HCT116 (cell line): ENCODE data around the gene HOXB2. TPM values are rescaled to one million over a fixed set of nuclear protein-coding genes. Genes with fewer than 3 reads are reported as not detected.
A peak's percentile ranks its signal among the peaks of the same experiment; 100 is the strongest.

Experiments
- ATAC-seq: fragments of 200-7000 bp; cut with Tn5 transposase; 2 replicates; pipeline ENCODE4 v1.9.1; 2020; ENCODE audit warnings: mild to moderate bottlenecking, moderate library complexity
- BruUV-seq: library from RNA; stranded (reverse); fragments of 400-500 nt; replicated peaks from 2 replicates; lab custom pipeline; 2021; lab: Mats Ljungman, UMichigan
- CTCF ChIA-PET: fragments of 300-600 bp; sonication (Branson Sonifier 250); formaldehyde crosslinking; loops from one replicate; lab custom pipeline; 2021; ENCODE audit warnings: antibody characterized with exemption; lab: Charles Lee
- POLR2A ChIA-PET: fragments of 300-600, 350-600 bp; sonication (Branson Sonifier 250); formaldehyde crosslinking; loops from one replicate; lab custom pipeline; 2021; ENCODE audit warnings: antibody characterized with exemption; lab: Charles Lee
- RAD21 ChIA-PET, 2 experiments: fragments of 300-600 bp; sonication (Branson Sonifier 250); formaldehyde crosslinking; loops; one replicate each; lab custom pipeline; 2023; ENCODE audit warnings: low total read pairs in 2 of 2; ENCODE audit not compliant: uncharacterized antibody in 2 of 2, unreplicated experiment in 2 of 2, low non-redundant PET in 1 of 2; lab: Charles Lee
- DNase-seq: peaks from one replicate; pipeline ENCODE4 v3.0.0-alpha.2; 2010; ENCODE audit warnings: low read depth, low spot score
- H2AFZ ChIP-seq: fragments of 200-600 bp; shearing (Covaris generic), sonication (generic); 2 replicates; pipeline ENCODE4 v1.6.1; 2017; ENCODE audit warnings: low read depth, mixed run types, mixed read lengths, antibody characterized with exemption, low read length; ENCODE audit not compliant: poor library complexity, severe bottlenecking
- H3K27ac ChIP-seq: 2 replicates; pipeline ENCODE4 v1.5.1; 2012; ENCODE audit warnings: low read depth, low read length
- H3K27me3 ChIP-seq: fragments of 200-600 bp; sonication (generic); 2 replicates; pipeline ENCODE4 v1.6.1; 2016; ENCODE audit warnings: mixed run types, low read length, mixed read lengths; ENCODE audit not compliant: insufficient read depth
- H3K36me3 ChIP-seq, 2 experiments: fragments of 200-500 bp in 1 of 2; fragments of 200-600 bp in 1 of 2; sonication (Bioruptor generic) in 1 of 2; sonication (generic) in 1 of 2; 2 replicates each; pipeline versions ENCODE4 v1.5.1 to v1.6.1; 2014 to 2016; ENCODE audit warnings: low read length in 2 of 2, inconsistent platforms in 1 of 2, mixed read lengths in 1 of 2, mixed run types in 1 of 2; ENCODE audit not compliant: insufficient read depth in 2 of 2, control insufficient read depth in 1 of 2
- H3K4me1 ChIP-seq, 2 experiments: fragments of 200-600 bp in 1 of 2; sonication (generic) in 1 of 2; 2 replicates each; pipeline versions ENCODE4 v1.5.1 to v1.6.1; 2012 to 2017; ENCODE audit warnings: low read length in 2 of 2, inconsistent platforms in 1 of 2, mild to moderate bottlenecking in 1 of 2, mixed read lengths in 1 of 2, mixed run types in 1 of 2, moderate library complexity in 1 of 2; ENCODE audit not compliant: insufficient read depth in 2 of 2, control insufficient read depth in 1 of 2
- H3K4me2 ChIP-seq: fragments of 200-600 bp; sonication (generic); 2 replicates; pipeline ENCODE4 v1.6.1; 2017; ENCODE audit warnings: mixed run types, low read length, mixed read lengths
- H3K4me3 ChIP-seq, 2 experiments: fragments of 200-600 bp in 1 of 2; sonication (generic) in 1 of 2; replicated peaks in 1 of 2; 2 replicates each; pipeline ENCODE4 v1.5.1; 2011 to 2016; ENCODE audit warnings: low read length in 2 of 2, control low read depth in 1 of 2, low read depth in 1 of 2, mild to moderate bottlenecking in 1 of 2, mixed read lengths in 1 of 2, mixed run types in 1 of 2
- H3K79me2 ChIP-seq: fragments of 200-600 bp; sonication (generic); 2 replicates; pipeline ENCODE4 v1.6.1; 2017; ENCODE audit warnings: mild to moderate bottlenecking, mixed run types, low read length, moderate library complexity, mixed read lengths; ENCODE audit not compliant: insufficient read depth
- H3K9ac ChIP-seq: fragments of 200-600 bp; sonication (generic); 2 replicates; pipeline ENCODE4 v1.6.1; 2016; ENCODE audit warnings: low read length, mixed read lengths
- H3K9me2 ChIP-seq: fragments of 200-600 bp; sonication (generic), shearing (Covaris generic); 2 replicates; pipeline ENCODE4 v1.6.1; 2017; ENCODE audit warnings: mixed run types, mild to moderate bottlenecking, moderate library complexity; ENCODE audit not compliant: insufficient read depth
- H3K9me3 ChIP-seq, 2 experiments: fragments of 200-500 bp in 1 of 2; fragments of 200-600 bp in 1 of 2; sonication (Bioruptor generic) in 1 of 2; sonication (generic) in 1 of 2; 2 replicates each; pipeline ENCODE4 v1.6.1; 2014 to 2017; ENCODE audit warnings: low read length in 2 of 2, mixed read lengths in 2 of 2, inconsistent platforms in 1 of 2, low read depth in 1 of 2, mild to moderate bottlenecking in 1 of 2, mixed run types in 1 of 2, moderate library complexity in 1 of 2; ENCODE audit not compliant: control insufficient read depth in 1 of 2, insufficient read depth in 1 of 2
- H4K20me1 ChIP-seq: fragments of 200-600 bp; sonication (generic), shearing (Covaris generic); 2 replicates; pipeline ENCODE4 v1.6.1; 2017; ENCODE audit warnings: mixed run types, mild to moderate bottlenecking, moderate library complexity; ENCODE audit not compliant: insufficient read depth
- CEBPB ChIP-seq: IDR thresholded peaks from 2 replicates; pipeline ENCODE4 v1.6.1; 2012; ENCODE audit warnings: low read depth
- ELF1 ChIP-seq: IDR thresholded peaks from 2 replicates; pipeline ENCODE4 v1.6.1; 2012; ENCODE audit warnings: low read depth, borderline replicate concordance
- EZH2 ChIP-seq: fragments of 200-600 bp; sonication (generic); IDR thresholded peaks from 2 replicates; pipeline ENCODE4 v1.6.1; 2017; ENCODE audit warnings: antibody characterized with exemption, mixed run types
- JUND ChIP-seq: IDR thresholded peaks from 2 replicates; pipeline ENCODE4 v1.6.1; 2012
- POLR2A ChIP-seq: IDR thresholded peaks from 2 replicates; pipeline ENCODE4 v1.7.0; 2011; ENCODE audit warnings: borderline replicate concordance; ENCODE audit not compliant: insufficient read depth, insufficient read length; ENCODE audit errors: extremely low read depth
- POLR2AphosphoS5 ChIP-seq: IDR thresholded peaks from 2 replicates; pipeline ENCODE4 v1.6.1; 2011; ENCODE audit warnings: mild to moderate bottlenecking, low read depth, low read length, moderate library complexity
- SRF ChIP-seq: IDR thresholded peaks from 2 replicates; pipeline ENCODE4 v1.6.1; 2012; ENCODE audit warnings: low read depth
- TCF7L2 ChIP-seq: IDR thresholded peaks from 2 replicates; pipeline ENCODE4 v1.7.0; 2011; ENCODE audit warnings: borderline replicate concordance, inconsistent platforms; ENCODE audit not compliant: insufficient read depth, insufficient read length; ENCODE audit errors: extremely low read depth
- YY1 ChIP-seq: IDR thresholded peaks from 2 replicates; pipeline ENCODE4 v1.6.1; 2011; ENCODE audit warnings: low read length, low read depth, moderate library complexity, mild to moderate bottlenecking; ENCODE audit not compliant: insufficient replicate concordance; ENCODE audit errors: extremely low read depth
- ZNF274 ChIP-seq: fragments of 200-500 bp; sonication (Bioruptor generic); IDR thresholded peaks from 2 replicates; pipeline ENCODE4 v1.6.1; 2014; ENCODE audit warnings: mild to moderate bottlenecking, low read depth, low read length, inconsistent platforms
- intact Hi-C: fragments of 100-400 bp; cut with micrococcal nuclease; formaldehyde crosslinking; loops from 2 replicates; pipeline ENCODE4 v1.10.0; 2022
- total RNA-seq: library from RNA; stranded (reverse); gene quantifications from one replicate; pipeline ENCODE4 v1.2.1, GENCODE V29; 2021; ENCODE audit not compliant: unreplicated experiment
- TF ChIP-seq, protein P1 (sequence below): IDR thresholded peaks from 2 replicates; pipeline ENCODE4 v1.6.1; 2012; ENCODE audit warnings: low read depth
- TF ChIP-seq, protein P2 (sequence below): IDR thresholded peaks from 2 replicates; pipeline ENCODE4 v1.6.1; 2011; ENCODE audit warnings: mild to moderate bottlenecking, low read length, moderate library complexity; ENCODE audit not compliant: insufficient replicate concordance; ENCODE audit errors: extremely low read depth

HOXB2 gene
- total RNA-seq, 1 experiment from 2014 or later: 2.0 TPM

DNA sequence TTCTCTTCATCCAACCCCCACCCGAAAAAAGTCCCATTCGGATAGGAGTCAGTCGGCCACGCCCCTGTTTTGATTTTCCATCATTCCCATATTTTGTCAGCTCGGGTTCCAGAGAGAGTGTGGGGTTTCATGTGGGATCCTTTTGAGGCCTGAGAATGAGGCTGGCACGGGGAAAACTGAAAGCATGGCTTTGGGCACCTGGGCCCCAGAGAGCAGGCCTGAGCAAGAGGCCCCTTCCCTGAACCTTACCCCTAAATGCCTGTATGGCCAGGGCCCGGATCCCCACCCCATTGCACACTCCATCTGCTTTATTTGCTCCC, 37.8 kb upstream of the HOXB2 start:
- Histone ChIP-seq H3K27me3 (no peaks in the 10 kb centered on the region), H3K27ac (peak overlapping the region; percentile 91), H3K4me2 (peak overlapping the region; percentile 98), H3K9ac (peak overlapping the region; percentile 63), H3K36me3 (no peaks in the 10 kb centered on the region), H3K4me3 (peak overlapping the region; percentile 57), H2AFZ (no peak overlapping the region), H3K9me2 (no peaks in the 10 kb centered on the region), H3K79me2 (peaks cover 90% of the 10 kb centered on the region), H4K20me1 (no peaks in the 10 kb centered on the region), H3K4me1 (peaks cover 27 to 62% of the 10 kb centered on the region in 2 experiments), H3K9me3 (no peaks in the 10 kb centered on the region)
- RAD21 ChIA-PET: interaction anchor here in 1 of 2 experiments (1.1 kb wide), 1 partner anchor 323 kb away, joined by 3 read pairs; no protein-coding TSS in a partner anchor
- ATAC-seq (no peak), DNase-seq (no peak)
- POLR2A ChIA-PET: interaction anchor here (1.0 to 1.1 kb wide), 4 partner anchors 18 to 346 kb away, joined by 3 to 4 read pairs (median 3); partner anchors contain the start of gene HOXB8
- no TSS peak for BruUV-seq
- intact Hi-C loops: no loop called here
- CTCF ChIA-PET: interaction anchor here (0.6 to 1.6 kb wide), 2 partner anchors 275 to 320 kb away, joined by 3 to 4 read pairs; no protein-coding TSS in a partner anchor
- TF ChIP-seq YY1 (no peak), POLR2AphosphoS5 (0 out of 2 replicates have a peak, but pooled peaks have one; percentile 4)

DNA sequence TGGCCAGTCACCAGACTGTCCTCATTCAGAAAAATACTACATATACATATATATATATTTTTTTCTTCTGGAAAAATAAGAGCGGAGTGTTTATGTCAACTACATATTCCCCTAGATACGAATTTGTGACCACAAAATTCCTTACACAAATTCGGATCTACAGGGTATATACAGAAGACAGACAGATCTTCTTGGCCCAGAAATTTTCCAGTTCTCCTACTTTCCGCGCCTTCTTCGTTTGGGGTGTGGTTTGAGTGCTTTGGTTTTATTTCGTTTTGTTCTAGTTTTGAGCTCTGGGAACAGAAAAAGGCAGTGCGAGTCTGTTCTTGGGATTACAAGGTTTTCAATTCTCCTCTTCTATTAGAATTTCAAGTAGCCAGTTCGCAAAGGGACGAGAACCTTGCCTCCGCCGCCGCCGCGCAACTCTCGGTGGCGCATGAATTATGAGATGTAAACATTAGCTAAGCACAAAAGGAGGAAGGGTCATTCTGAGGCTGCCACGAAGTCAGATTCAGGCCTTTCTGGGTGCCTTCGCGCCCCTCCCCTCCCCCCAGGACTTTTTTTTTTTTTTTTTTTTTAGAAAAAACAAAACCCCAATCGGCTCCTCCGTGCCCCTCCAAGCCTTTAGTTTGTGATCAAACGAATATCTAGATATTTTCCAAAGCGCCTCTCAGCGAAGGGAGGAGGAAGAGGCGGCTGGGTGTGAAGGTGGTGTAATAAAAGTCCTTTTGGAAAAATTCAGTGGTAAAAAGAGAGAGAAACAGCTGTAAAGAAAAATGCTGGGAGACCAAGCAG, 35.0 kb upstream of the HOXB2 start:
- BruUV-seq: no TSS peak
- Histone ChIP-seq H3K4me1 (peaks cover 16 to 47% of the 10 kb centered on the region in 2 experiments), H3K36me3 (no peaks in the 10 kb centered on the region), H3K27ac (peak overlapping the region; percentile 91), H3K9me2 (no peaks in the 10 kb centered on the region), H3K4me3 (peak overlapping the region; percentile 57 to 58), H3K9ac (peak overlapping the region; percentile 63), H3K27me3 (no peaks in the 10 kb centered on the region), H3K9me3 (no peaks in the 10 kb centered on the region), H3K79me2 (peaks cover 90% of the 10 kb centered on the region), H2AFZ (no peak overlapping the region), H4K20me1 (no peaks in the 10 kb centered on the region), H3K4me2 (peak overlapping the region; percentile 98)
- ChIA-PET POLR2A (no interaction called here), CTCF (interaction anchor here (2.0 kb wide), 1 partner anchor 314 kb away, joined by 5 read pairs; no protein-coding TSS in a partner anchor), RAD21 (interaction anchor here in 1 of 2 experiments (0.7 kb wide), 1 partner anchor 27 kb away, joined by 3 read pairs; no protein-coding TSS in a partner anchor)
- intact Hi-C loops: no loop called here
- DNase-seq (no peak), ATAC-seq (no peak)
- no peak for TF ChIP-seq TCF7L2
- TF ChIP-seq, protein P1, sequence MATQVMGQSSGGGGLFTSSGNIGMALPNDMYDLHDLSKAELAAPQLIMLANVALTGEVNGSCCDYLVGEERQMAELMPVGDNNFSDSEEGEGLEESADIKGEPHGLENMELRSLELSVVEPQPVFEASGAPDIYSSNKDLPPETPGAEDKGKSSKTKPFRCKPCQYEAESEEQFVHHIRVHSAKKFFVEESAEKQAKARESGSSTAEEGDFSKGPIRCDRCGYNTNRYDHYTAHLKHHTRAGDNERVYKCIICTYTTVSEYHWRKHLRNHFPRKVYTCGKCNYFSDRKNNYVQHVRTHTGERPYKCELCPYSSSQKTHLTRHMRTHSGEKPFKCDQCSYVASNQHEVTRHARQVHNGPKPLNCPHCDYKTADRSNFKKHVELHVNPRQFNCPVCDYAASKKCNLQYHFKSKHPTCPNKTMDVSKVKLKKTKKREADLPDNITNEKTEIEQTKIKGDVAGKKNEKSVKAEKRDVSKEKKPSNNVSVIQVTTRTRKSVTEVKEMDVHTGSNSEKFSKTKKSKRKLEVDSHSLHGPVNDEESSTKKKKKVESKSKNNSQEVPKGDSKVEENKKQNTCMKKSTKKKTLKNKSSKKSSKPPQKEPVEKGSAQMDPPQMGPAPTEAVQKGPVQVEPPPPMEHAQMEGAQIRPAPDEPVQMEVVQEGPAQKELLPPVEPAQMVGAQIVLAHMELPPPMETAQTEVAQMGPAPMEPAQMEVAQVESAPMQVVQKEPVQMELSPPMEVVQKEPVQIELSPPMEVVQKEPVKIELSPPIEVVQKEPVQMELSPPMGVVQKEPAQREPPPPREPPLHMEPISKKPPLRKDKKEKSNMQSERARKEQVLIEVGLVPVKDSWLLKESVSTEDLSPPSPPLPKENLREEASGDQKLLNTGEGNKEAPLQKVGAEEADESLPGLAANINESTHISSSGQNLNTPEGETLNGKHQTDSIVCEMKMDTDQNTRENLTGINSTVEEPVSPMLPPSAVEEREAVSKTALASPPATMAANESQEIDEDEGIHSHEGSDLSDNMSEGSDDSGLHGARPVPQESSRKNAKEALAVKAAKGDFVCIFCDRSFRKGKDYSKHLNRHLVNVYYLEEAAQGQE: no peak
- no peak for TF ChIP-seq CEBPB
- TF ChIP-seq JUND: no peak
- TF ChIP-seq, protein P2, sequence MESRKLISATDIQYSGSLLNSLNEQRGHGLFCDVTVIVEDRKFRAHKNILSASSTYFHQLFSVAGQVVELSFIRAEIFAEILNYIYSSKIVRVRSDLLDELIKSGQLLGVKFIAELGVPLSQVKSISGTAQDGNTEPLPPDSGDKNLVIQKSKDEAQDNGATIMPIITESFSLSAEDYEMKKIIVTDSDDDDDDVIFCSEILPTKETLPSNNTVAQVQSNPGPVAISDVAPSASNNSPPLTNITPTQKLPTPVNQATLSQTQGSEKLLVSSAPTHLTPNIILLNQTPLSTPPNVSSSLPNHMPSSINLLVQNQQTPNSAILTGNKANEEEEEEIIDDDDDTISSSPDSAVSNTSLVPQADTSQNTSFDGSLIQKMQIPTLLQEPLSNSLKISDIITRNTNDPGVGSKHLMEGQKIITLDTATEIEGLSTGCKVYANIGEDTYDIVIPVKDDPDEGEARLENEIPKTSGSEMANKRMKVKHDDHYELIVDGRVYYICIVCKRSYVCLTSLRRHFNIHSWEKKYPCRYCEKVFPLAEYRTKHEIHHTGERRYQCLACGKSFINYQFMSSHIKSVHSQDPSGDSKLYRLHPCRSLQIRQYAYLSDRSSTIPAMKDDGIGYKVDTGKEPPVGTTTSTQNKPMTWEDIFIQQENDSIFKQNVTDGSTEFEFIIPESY: no peak
- no peak for TF ChIP-seq EZH2
- no peak for TF ChIP-seq ZNF274
- no peak for TF ChIP-seq SRF
- no peak for TF ChIP-seq POLR2A
- no peak for TF ChIP-seq POLR2AphosphoS5
- no peak for TF ChIP-seq ELF1
